Measurements from ENCODE around the gene NAMPT.
"Not testable (repeated sequence)": the region's sequence is repeated elsewhere in the genome, so short reads cannot be mapped to it uniquely, and the experiment has no call there.

NAMPT gene

DNA sequence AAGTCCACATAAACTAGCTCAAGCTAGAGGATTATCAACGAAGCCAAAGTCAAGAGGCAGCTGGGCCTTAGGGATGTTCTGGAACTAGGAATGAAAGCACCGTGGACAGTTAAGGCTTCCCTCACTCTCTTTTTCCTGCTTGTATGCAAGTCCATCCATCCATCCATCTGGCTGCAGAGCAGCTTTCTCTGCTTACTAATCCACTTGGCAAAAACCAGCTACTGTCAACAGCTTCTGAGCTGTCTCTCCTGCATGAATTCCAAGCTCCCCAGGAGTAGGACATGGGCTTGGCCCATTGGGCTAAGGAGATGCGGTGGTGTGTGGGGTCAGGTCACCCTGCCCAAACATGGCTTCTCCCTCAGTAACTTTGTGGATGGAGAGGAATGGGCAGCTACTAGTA lies 66.2 kb downstream of the NAMPT start:
- TF ChIP-seq CTCF (IDR thresholded peaks at IDR 0.05; ENCODE audit: control insufficient read depth, extremely low read depth, insufficient read depth), result no peak
- no peak overlapping the region for H3K4me3 ChIP-seq (ENCODE audit: low read depth, low read length)
- no peak for DNase-seq (ENCODE audit: low read depth)

- H3K4me3 ChIP-seq (ENCODE audit: low read depth, low read length), result peak overlapping the region; percentile 17
- no peak for TF ChIP-seq CTCF (IDR thresholded peaks at IDR 0.05; ENCODE audit: control insufficient read depth, extremely low read depth, insufficient read depth)
- peak; percentile 89 for DNase-seq (ENCODE audit: low read depth)
Measured at GRCh38 chr7:106216923-106217542, 67.8 kb downstream of the NAMPT start.

GRCh38 chr7:106216517-106216922 lies 68.3 kb downstream of the NAMPT start:
- no peak for TF ChIP-seq CTCF (IDR thresholded peaks at IDR 0.05; ENCODE audit: control insufficient read depth, extremely low read depth, insufficient read depth)
- H3K4me3 ChIP-seq (ENCODE audit: low read depth, low read length), result peak overlapping the region; percentile 17
- peak; percentile 77 for DNase-seq (ENCODE audit: low read depth)

GRCh38 chr7:106215868-106216516 lies 68.8 kb downstream of the NAMPT start:
- no peak for TF ChIP-seq CTCF (IDR thresholded peaks at IDR 0.05; ENCODE audit: control insufficient read depth, extremely low read depth, insufficient read depth)
- H3K4me3 ChIP-seq (ENCODE audit: low read depth, low read length), result no peak overlapping the region
- DNase-seq (ENCODE audit: low read depth), result no peak

GRCh38 chr7:106208944-106209343 lies 75.8 kb downstream of the NAMPT start:
- H3K4me3 ChIP-seq (ENCODE audit: low read depth, low read length); DNase-seq (ENCODE audit: low read depth): not testable (repeated sequence)

- peak; percentile 65 for DNase-seq (ENCODE audit: low read depth)
- H3K4me3 ChIP-seq (ENCODE audit: low read depth, low read length), result no peak overlapping the region
- TF ChIP-seq CTCF (IDR thresholded peaks at IDR 0.05; ENCODE audit: control insufficient read depth, extremely low read depth, insufficient read depth), result no peak
Measured at GRCh38 chr7:106206826-106207541, 77.8 kb downstream of the NAMPT start.

- no peak overlapping the region for H3K4me3 ChIP-seq (ENCODE audit: low read depth, low read length)
- DNase-seq (ENCODE audit: low read depth), result peak; percentile 43
- no peak for TF ChIP-seq CTCF (IDR thresholded peaks at IDR 0.05; ENCODE audit: control insufficient read depth, extremely low read depth, insufficient read depth)
Measured at GRCh38 chr7:106205621-106206222, 79.1 kb downstream of the NAMPT start.

All from LNCaP clone FGC (cell line).